ENCODE results near the gene FGFR2.
"Not testable (repeated sequence)": the region's sequence is repeated elsewhere in the genome, so short reads cannot be mapped to it uniquely, and the experiment has no call there.

FGFR2 gene

DNA sequence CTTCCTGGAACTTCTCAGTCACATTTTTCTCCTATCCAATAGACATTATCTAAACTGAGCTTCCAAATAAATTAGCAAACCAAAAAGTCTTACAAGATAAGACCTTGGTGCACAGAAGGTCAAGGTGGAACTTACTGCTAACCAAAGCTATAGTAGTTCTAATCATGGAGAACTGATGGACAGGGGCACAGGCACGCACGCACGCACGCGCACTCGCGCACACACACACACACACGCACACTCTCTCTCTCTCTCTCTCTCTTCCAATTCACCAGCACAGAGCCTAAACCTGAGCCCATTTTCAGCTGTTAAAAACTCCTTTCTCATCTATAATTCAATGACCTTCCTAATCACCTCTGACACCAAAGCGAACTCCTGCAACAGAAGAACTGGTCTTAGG lies 7.5 kb downstream of the FGFR2 start:
- DNase-seq (ENCODE audit: low read depth) = no peak

DNA sequence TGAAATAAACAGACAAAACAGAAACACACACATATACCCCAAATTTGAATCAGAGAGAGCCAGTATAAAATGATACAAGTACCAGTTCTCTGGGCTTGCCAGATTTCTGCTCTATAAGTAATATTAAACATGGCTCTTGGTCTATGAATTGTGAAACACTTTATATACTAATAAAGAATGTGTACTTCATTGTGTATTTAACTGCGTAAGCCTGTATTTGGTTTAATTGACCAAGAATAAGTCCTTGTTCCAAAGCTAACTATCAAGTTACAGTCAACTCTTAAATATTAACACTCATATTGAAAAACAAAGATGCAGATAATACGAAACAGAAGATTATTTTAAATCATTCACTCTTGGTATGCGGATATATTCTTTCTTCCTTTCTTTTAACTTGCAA lies 8.7 kb downstream of the FGFR2 start:
- DNase-seq (ENCODE audit: low read depth) = no peak

DNA sequence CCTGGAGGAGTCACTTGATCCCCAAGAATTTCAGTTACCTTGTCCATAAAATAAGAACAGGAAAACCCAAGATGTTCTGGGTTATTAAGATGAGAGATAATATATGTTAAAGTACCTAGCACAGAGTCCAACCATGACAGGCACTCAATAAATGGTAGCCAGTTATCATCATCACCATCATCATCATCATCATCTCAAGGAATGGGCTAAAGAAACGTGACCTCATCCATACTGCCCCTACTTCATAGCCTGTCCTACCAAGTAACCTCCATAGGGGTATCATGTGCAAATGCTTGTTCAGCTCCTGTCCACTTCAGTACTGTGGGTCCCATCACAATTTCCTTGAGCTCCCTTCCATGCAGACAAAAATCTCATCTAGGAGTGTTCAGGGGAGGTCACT lies 14.4 kb downstream of the FGFR2 start:
- DNase-seq (ENCODE audit: low read depth) = no peak

DNA sequence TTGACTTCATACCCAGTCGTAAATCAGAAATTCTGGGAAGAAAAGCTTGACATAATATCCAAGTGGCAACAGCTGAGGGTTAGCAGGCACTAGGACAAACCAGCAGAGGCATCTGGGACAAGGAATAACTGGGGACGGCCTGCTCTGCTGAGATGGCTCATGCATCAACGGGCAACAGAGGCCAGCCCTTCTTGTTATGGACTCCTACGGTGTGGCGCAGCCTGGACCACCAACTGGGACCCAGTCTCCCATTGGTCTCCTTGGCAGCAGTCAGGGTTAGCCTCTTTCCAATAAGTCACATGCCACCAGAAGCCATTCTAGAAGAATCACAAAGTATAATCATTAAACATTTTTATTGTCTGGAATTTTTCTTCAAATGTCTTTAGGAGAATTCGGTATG lies 15.0 kb downstream of the FGFR2 start:
- DNase-seq (ENCODE audit: low read depth) = no peak

DNA sequence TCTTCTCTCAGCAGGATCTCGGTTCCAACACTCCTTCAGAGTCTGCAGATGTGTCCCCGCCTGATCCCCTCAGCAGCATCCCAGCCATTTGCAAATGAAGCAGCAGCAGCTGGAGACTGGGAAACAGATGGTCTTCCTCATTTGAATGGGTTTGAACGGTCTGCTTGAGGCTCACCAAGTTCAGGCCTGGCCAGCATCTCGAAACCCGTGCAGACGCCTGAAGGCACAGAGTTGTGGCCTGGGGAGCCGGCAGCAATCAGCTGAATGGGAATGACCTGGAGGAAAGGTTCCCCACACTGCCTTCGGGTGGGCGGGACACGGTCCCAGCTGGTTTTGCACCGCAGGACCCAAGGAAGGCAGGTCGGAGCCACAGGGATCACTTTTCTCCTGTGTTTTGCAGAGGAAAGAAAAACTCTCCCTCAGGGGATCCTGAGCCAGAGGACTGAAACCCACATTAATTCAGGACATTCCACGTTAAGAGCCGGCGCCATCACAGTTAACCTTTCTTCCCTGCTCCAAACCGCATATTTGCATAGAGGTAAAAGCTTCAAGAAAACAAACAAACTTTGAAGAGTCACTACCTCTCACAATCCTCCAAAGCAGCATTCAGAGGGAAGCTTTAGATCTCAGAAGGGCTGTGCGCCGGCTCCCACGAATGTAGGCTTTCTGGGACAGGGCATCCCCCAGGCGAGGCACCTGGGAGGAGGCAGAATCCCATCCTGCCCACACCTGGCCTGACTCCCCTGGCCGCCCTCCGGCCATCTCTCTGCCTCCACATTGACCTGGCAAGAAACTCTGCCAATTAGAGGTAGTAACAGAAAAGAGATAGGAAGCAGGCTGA lies 17.7 kb downstream of the FGFR2 start:
- no peak for DNase-seq (ENCODE audit: low read depth)

DNA sequence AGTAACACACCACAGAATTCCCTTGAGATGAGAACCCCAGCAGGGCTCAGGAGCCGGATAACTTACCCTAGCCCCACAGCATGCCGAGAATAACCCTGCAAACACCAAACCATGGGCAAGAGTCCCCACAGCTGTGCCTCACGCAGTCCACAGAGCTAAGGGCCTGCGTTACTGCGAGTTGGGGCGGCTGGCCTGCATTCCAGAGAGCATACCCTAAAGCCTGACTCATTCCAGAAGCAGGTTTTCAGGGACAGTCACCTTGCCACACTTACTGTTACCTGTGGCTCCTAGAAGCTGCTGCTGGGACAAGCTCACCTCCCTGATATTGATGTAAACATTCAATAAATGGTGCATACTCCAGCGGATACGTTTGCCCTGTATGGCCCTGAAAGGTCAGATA lies 18.6 kb downstream of the FGFR2 start:
- no peak for DNase-seq (ENCODE audit: low read depth)

DNA sequence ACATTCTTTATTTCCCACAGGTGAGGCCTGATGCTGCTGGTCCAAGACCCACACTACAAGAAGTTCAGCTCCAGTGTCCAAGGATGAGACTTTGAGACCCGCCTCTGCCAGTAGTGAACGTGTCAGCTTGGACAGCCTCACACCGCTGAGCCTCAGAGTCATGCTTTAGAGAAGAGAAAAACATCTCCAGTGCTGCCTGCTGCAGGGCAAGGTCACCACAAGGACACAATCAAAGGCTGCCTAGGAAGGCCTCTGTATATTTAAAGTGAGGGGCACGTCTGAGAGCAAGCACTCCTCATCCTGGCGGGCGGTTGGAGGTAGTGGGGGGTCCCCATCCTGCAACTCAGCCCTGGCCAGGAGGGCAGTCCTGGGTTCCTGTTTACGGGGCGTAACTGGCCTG lies 19.3 kb downstream of the FGFR2 start:
- DNase-seq (ENCODE audit: low read depth) = no peak

DNA sequence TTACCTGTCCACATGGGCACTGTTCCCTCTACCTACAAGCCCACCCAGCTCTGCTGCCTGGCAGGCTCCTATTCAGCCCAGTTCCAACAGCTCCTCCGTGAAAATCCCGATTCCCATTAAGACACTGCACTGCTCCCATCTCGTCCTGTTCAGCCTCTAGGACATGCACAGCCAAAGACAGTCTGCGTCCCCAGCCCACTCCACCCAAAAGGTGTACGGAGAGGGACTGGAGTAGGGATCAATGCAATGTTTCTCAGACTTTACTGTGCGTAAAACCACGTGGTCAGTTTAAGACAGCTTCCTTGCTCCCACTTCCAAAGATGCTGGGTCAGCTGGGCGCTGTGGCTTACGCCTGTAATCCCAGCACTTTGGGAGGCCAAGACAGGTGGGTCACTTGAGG lies 19.9 kb downstream of the FGFR2 start:
- DNase-seq (ENCODE audit: low read depth) = no peak

DNA sequence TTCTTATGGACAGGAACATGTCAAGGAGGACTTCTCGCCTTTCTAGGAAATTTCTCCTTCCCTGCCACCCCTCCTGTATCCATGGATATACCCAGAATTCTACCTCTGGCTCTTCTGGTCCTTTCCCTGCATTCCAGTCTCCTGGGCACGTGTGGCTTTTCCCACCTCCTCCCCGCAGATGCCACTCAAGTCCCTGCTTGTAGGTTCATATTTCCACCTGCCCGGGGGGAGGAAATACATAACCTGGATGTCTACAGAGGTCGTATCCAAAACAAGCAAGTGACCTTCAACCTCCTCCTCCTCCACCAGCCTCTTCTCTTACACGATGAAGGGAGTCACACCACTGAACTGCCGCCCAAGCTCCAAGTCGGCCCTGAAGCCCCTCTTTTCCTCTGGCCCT lies 20.7 kb downstream of the FGFR2 start:
- DNase-seq (ENCODE audit: low read depth) = no peak

DNA sequence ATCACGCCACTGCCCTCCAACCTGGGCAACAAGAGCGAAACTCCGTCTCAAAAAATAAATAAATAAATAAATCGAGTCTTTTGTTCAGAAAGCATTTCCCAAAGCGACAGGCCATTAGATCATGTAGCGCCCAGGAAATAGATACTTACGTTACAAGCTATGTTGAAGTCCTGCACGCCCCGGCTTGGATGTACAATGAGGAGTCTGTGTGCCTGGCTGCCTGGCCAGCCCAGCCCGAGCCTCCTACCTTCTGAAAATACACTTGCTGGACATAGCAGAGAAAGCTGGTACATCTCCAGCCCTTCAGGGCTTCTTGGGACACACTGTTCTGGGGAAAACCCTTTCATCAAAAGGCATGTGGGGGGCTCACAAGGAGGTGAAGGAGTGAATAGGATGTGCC lies 22.1 kb downstream of the FGFR2 start:
- no peak for DNase-seq (ENCODE audit: low read depth)

DNA sequence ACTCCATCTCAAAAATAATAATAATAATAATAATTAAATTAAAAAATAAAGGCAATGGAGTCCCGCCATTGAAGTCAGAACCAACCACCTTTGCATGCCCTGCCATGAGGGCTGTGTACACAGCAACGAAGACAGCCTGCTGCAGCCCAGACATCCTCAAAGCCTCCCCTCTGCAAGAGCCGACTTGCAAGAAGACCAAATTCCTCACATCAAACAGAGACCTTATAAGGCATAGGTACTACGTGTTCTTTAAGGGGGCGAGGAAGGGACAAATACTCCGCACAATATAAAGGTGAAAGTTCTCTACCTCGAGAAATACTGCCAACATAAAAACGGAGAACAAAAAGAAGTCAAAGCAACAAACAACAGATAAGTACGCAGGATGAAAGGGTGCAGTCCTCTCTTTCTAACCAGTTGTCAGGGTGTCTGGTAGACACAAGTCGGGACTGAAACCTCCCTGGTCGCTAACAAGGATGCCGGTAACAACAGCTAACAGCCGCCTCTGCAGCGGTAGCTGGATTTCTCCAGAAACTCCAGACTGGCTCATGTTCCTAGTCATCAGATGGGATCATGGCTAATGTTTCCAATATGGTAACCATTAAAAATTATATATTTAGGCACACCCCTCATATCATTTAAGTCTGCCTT lies 23.6 kb downstream of the FGFR2 start:
- DNase-seq (ENCODE audit: low read depth) = no peak

DNA sequence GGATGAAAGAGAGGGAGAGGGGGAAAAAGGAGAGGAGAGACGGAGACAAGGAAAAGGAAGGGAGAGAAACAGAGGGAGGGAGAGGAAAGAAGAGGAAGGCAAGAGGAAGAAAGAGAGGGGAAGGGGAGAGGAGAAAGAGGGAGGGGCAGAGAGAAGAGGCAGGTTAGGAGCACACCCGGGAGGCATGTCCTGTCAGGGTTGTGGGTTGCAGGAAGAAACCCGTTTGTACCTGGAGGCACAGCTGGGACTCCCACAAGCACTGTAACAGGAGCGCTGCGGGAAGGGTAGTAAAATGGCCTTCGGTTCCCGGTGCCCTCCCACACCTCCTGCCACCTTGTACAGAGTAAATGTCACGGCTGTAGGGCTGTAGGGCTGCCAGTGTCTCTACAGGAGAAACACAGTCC lies 24.7 kb downstream of the FGFR2 start:
- no peak for DNase-seq (ENCODE audit: low read depth)

DNA sequence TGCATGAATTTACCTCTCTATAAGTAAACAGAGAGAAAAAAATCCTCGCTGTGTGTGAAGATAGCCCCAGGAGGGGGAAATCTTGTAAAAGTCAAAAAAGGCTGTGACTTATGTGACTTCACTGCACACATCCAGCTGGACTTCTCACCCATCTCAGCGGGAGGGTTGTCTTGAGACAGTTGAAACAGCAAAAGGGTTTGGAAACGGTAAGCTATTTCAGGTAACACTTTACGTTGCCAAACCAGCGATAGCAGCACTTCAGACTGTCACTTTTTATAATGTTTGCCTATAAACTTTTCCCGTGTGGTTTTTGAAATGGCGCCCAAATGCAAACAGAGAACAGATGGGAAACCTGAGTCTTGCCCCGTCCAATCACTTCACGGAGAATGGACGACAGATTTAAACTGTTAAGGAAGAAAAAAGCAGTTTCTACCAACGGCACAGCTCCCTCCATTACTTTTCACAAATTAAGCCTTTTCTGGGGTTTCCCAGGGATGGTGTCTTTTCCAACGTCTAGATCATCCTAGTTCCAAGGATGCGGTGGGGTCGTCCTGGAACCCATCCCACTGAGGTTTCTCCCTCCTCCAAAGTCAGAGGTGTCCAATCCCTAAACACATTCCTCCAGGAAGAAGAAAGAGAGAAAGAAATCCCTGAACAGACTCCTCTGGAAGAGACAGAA lies 25.2 kb downstream of the FGFR2 start:
- DNase-seq (ENCODE audit: low read depth) = no peak

DNA sequence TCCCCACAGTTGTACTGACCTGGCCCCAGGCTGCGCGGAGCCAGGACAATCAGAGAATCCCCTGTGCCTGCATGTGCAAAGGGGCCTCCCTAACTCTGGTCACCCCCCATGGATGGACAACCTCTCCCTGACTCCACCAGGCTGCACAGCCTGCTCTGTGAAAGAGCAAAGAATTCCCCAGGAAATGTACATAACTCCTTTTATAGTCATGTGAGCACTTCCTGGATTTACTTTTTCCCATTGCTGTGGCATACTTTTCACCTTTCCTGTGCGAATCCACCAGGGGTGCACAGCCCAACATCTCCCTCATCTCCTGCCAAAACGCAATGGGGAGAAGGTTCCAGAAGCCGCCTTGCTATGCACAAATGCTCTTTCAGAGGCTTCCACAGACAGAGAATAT lies 27.9 kb downstream of the FGFR2 start:
- no peak for DNase-seq (ENCODE audit: low read depth)

DNA sequence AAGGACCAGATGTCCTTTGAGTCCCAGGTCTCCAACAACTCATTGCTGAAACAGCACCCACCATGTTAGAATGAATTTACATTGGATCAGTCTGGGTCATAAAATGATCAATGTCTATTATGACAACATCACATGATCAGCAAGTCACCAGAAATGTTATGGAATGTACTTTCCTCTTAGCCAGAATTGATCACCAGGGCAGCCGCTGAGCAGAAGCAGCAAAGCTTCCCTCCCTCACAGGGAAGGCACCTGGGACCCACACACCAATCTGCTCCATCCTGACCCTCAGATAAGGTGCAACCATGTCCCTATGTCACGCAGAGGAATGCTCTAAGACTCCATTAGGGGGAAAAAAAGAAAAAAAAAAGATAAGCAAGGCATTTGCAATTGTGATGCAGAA lies 30.0 kb downstream of the FGFR2 start:
- no peak for DNase-seq (ENCODE audit: low read depth)

DNA sequence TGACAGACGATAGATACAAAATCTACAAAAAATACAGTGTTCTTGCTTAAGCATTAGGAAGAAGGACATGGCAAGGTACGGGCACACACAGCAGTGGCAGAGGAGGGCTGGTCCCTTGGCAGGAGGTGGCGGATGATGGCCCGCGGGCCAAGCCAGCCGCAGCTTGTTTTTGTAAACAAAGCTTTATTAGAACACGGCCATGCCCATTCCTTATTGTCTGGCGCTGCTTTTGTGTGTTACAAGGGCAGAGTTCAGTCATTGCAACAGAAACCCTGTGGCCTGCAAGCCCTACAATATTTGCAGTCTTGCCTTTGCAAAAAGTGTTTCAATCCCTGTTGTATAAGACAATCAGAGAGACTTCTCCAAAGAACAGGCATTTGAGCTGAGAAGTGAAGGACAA lies 30.7 kb downstream of the FGFR2 start:
- DNase-seq (ENCODE audit: low read depth) = no peak

DNA sequence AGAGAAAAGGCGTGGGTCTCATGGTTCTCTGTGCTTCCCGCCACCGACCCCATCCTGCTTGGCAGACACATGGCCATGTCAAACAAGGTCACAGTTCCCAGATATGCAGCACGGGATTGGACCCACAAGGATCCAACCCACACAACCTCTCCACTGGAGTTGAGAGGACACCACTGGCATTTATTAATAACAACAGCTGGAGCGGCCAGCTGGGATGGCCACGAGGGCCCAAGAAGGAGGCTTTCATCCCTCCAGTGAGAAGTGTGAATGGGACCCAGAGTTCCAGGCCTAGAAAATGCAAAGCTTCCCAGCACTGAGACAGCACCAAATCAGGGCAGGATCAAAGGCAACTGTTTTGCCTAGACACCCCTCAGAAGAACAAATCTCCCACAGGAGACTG lies 31.5 kb downstream of the FGFR2 start:
- DNase-seq (ENCODE audit: low read depth) = no peak

DNA sequence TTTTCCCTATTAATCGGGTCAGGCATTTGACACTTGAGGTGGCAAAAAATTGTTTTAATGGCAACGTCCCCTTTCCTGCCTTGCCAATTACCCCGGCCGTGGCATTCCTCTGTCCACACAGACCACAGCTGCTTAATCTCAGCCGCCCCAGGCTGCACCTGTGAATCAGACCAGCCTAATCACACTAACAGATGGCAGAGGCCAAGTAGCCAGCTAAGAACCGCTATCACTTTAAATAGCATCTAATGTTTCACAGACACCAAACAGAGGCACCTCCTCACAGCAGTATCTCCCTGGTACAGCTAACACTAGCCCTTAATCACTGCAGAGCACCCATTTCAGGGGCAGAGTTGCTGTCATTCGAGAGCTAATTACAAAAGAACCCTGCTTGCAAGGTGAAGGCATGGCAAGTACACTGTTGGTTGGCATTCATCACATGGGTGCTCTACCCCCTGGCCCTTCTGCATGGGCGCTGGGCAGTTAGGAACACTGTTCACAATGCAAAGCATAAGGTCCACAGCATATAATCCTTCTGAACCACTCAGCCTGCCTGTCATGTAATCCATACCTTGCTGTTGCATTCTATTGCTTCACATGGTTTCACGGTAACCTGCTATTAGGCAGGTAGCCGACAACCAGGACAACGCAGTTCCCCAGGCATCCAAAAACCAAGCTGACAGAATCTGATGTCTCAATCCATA lies 38.8 kb downstream of the FGFR2 start:
- no peak for DNase-seq (ENCODE audit: low read depth)

DNA sequence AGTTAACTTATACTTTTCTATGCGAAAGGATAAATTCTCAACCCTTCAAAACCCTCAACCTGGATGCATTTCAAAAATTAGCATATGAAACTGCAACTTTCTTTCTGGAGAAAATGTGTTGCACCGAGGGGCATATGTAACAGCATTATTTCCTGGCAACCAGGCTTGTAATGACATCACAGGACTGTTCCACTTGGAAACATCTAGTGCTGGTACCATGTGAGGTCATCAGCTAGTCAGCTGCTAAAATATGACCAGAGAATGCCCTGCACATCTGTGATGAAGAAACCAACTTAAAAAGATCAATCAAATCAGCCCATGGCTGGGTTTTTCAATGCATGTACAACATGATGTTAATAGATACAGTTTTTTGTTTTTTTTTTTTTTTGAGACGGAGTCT lies 40.0 kb downstream of the FGFR2 start:
- no peak for DNase-seq (ENCODE audit: low read depth)

DNA sequence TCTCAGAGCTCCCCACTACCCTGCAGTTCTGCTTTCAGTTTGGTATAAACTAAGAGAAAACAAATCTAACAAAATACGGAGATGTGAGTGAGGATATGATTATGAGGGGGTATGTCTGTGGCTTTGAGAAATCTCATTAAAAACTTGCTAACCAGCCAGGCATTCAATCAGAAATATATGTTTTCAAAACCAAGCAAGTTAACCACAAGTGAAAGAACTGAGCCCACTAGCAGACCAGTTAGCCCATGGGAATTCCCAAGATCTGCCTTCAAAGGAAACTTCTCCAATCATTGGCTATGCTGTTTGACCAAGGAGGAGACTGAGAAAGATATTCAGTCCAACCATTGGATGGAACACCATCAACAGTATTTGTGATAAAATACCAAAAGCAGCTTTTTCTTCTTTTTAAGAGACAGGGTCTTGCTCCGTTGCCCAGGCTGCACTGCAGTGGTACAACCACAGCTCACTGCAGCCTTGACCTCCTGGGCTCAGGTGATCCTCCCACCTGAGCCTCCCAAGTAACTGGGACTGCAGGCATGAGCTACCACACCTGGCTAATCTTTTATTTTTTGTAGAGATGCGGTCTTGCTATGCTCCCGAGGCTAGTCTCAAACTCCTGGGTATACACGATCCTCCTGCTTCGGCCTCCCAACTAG lies 41.2 kb downstream of the FGFR2 start:
- DNase-seq (ENCODE audit: low read depth) = no peak

DNA sequence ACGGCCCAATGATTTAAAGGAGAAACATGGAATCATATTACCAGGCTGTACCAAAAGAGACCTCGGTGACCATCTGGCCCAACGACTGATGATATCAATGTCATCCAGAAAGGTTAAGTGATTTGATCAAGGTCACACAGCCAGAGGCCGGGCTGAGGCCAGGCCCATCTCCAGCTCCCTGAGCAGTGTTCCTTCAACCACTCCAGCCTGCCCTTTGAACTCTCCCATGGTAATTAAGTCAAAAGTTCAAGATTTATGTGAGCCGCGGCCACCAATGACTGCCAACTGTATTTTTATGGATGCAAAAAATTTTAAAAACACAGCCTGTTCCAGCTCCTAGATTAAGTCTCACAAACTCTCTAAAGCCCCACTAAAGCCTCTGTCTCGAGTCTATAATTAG lies 41.8 kb downstream of the FGFR2 start:
- DNase-seq (ENCODE audit: low read depth) = no peak

DNA sequence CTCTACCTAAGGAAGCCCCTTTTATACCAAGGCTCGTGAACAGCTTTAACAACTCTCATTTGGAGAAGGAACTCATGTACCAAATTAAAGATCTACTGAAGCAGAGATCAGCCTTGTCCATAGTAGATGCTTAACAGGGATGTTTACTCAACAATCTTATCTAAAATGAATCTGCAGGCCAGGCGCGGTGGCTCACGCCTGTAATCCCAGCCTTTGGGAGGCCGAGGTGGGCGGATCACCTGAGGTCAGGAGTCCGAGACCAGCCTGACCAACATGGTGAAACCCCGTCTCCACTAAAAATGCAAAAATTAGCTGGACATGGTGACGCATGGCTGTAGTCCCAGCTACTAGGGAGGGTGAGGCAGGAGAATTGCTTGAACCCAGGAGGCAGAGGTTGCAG lies 43.3 kb downstream of the FGFR2 start:
- not testable (repeated sequence) for DNase-seq (ENCODE audit: low read depth)

All from stimulated activated CD4-positive, alpha-beta T cell treated with anti-CD3 and anti-CD28 coated beads, Interleukin-2, amount 100 ng/mL, for 4 hours (primary cell).